Kidney epithelial cell (primary cell): ENCODE data around the gene C1QTNF8. TPM values are rescaled to one million over a fixed set of nuclear protein-coding genes. Genes with fewer than 3 reads are reported as not detected.

ENCODE experiments used
- DNase-seq: peaks from one replicate; pipeline ENCODE4 v3.0.0-alpha.2; 2010; ENCODE audit warnings: low read depth
- H3K27me3 ChIP-seq: 2 replicates; pipeline ENCODE4 v1.6.0; 2011; ENCODE audit warnings: low read length; ENCODE audit not compliant: control insufficient read depth, insufficient read depth
- H3K36me3 ChIP-seq: 2 replicates; pipeline ENCODE4 v1.5.1; 2011; ENCODE audit warnings: low read length; ENCODE audit not compliant: control insufficient read depth, insufficient read depth
- H3K4me3 ChIP-seq: 2 replicates; pipeline ENCODE4 v1.5.1; 2011; ENCODE audit warnings: low read depth, mild to moderate bottlenecking, control low read depth, low read length
- total RNA-seq: library from RNA; depleted of rRNA; stranded (reverse); fragments of >200 nt; gene quantifications from 2 replicates; pipeline ENCODE4 v1.2.3, GENCODE V29; 2015
- TF ChIP-seq, protein P1 (sequence below): IDR thresholded peaks from 2 replicates; pipeline ENCODE4 v1.5.1; 2011; ENCODE audit warnings: mild to moderate bottlenecking, moderate library complexity, low read length, control low read depth, inconsistent platforms; ENCODE audit not compliant: insufficient read depth, poor library complexity, severe bottlenecking

C1QTNF8 gene
- total RNA-seq, 1 donor from 2014 or later: not detected

DNA sequence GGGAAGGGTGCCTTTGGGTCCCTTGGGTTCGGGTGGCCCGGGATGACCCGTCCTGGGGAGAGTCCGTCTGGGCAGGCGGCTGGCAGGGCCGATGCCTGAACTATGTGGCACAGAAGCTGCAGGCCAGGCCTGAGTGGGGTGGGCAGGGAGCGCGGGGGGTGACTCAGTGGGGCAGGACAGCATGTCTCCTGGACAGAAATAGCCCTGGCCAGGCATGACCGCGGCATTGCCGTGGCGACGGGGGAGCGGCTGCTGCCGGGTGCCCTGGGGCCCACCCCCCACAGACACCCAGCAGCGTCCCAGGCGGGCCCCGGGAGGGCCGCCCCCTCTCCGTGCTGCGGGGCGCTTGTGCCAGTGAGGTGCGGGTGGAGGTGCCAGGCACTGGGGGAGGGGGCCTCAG lies 1.8 kb upstream of the C1QTNF8 start:
- Histone ChIP-seq H3K27me3 (peaks cover 33% of the 10 kb centered on the region), H3K4me3 (no peak overlapping the region), H3K36me3 (no peaks in the 10 kb centered on the region)
- TF ChIP-seq, protein P1, sequence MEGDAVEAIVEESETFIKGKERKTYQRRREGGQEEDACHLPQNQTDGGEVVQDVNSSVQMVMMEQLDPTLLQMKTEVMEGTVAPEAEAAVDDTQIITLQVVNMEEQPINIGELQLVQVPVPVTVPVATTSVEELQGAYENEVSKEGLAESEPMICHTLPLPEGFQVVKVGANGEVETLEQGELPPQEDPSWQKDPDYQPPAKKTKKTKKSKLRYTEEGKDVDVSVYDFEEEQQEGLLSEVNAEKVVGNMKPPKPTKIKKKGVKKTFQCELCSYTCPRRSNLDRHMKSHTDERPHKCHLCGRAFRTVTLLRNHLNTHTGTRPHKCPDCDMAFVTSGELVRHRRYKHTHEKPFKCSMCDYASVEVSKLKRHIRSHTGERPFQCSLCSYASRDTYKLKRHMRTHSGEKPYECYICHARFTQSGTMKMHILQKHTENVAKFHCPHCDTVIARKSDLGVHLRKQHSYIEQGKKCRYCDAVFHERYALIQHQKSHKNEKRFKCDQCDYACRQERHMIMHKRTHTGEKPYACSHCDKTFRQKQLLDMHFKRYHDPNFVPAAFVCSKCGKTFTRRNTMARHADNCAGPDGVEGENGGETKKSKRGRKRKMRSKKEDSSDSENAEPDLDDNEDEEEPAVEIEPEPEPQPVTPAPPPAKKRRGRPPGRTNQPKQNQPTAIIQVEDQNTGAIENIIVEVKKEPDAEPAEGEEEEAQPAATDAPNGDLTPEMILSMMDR: no peak
- DNase-seq: no peak

DNA sequence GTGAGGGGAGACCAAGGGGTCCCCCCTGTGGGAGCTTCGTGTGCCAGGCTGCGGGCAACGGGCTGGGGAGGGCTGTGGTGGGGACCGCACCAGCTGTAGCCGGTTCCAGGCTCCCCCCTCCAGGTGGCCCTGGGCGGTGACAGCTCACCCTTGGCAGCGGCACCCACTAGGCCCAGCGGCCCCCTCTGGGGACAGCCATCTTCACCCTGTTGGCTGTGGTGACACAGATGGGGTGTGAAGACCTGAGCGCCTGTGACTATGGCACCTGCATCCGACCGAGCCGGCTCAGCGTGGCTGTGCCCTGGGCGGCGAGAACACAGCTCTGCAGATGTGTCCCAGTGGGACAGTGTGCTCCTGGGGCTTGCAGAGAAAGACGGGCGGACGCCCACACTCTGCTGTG lies 1.1 kb upstream of the C1QTNF8 start:
- H3K27me3 ChIP-seq: peaks cover 30% of the 10 kb centered on the region
- DNase-seq: no peak
- H3K4me3 ChIP-seq: no peak overlapping the region
- TF ChIP-seq, protein P1: no peak
- H3K36me3 ChIP-seq: no peaks in the 10 kb centered on the region

DNA sequence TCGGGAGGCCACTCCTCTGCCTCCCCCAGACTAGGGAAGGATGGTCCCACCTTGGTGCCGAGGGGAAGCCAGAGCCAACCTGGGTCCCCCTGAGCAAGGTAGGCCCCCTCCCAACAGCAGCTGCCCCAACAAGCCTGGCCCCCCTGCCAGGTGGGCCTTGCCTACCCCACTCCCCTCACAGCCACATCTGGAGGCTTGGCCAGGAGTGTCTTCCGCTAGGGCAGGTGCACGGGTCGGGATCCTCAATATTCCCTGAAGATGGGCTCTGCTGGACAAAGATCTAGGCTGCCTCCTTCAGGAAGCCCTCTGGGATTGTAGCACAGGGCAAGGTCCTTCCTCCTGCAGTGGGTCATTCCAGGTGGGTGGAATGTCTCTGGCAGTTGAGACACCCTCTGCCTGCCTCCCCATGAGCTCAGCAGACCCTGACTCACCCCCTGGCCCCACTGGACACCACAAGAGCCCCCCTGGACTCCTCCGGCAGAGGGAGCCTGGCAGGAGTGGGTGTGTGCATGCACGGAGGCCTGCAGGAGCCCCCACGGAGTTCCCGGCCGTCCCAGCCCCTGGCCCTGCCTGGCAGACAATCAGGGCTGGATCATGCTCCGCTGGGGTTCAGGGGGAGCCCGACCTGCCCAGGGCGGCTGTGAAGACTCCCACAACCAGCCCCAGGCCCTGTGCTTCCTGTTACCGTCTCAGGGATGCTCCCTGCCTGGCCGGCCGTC lies 435 bp downstream of the C1QTNF8 start:
- H3K36me3 ChIP-seq: no peaks in the 10 kb centered on the region

DNA sequence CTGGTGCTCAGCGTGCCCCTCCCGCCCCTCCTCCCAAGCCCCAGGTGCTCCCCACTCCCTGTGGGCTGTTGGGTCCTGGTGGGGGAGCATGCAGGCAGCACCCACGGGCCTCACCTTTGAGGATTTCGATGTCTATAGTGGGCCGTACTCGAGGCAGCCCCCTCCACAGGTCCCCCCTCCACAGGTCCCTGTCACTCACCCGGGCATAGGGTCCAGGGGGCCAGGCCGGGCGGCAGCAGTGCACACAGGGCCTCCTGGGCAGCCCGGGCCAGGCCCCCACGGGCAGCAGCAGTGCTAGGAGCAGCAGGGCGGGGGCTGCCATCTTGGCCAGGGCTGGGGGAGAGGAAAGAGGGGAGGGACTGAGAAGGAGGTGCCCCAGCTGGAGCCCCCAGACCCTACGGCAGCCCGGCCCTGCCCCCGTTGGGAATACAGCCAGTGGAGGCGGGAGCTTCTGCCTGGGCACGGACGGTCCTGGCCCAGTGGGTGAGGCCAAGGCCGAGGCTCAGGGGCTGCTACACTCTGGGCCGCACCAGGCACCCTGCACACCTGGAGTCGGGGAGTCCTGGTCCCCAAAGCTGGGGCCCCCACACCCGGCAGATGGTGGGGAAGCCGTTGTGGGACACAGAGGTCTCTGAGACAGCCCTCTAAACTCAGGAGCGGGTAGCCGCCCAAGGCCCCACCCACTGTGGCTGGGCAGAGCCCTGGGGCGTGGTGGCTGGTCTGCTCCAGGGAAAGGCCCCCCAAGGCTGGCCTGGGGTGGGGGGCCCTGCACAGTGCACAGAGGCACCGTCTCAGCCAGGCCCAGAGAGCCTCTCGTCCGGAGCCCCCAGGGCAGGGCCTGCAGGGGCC lies 1.2 kb downstream of the C1QTNF8 start:
- DNase-seq: no peak
- TF ChIP-seq, protein P1: no peak
- no peaks in the 10 kb centered on the region for H3K36me3 ChIP-seq
- peaks cover 26% of the 10 kb centered on the region for H3K27me3 ChIP-seq
- H3K4me3 ChIP-seq: no peak overlapping the region

More for the DNA sequence above, 435 bp downstream of the C1QTNF8 start:
- TF ChIP-seq, protein P1: no peak
- H3K4me3 ChIP-seq: no peak overlapping the region
- DNase-seq: no peak
- H3K27me3 ChIP-seq: peaks cover 23% of the 10 kb centered on the region

DNA sequence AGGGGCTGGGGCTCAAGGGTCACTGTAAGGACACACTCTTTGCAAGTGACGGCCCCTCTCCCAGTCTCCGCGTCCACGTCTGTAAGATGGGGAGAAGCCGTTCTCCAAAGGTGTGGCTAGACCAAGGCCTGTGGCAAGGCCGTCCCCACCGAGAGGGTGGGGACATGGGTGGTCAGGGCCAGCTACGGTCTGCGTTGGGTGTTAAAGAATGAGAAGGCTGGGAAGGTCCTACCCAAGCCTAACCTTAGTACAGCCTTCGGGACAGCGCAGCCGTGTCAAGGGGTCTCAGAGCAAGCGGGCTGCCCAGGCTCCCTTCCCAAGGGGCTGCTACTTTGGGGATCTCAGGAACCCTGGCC lies 1.9 kb downstream of the C1QTNF8 start:
- H3K36me3 ChIP-seq: no peaks in the 10 kb centered on the region
- H3K27me3 ChIP-seq: peaks cover 31% of the 10 kb centered on the region
- no peak for DNase-seq
- H3K4me3 ChIP-seq: no peak overlapping the region
- TF ChIP-seq, protein P1: no peak
